NCI-H146 (cell line): Measurements from ENCODE around the gene LRCH4.

ENCODE experiments used
- DNase-seq: peaks from one replicate; lab custom pipeline; 2025; lab: John Stamatoyannopoulos, UW

Gene LRCH4, protein sequence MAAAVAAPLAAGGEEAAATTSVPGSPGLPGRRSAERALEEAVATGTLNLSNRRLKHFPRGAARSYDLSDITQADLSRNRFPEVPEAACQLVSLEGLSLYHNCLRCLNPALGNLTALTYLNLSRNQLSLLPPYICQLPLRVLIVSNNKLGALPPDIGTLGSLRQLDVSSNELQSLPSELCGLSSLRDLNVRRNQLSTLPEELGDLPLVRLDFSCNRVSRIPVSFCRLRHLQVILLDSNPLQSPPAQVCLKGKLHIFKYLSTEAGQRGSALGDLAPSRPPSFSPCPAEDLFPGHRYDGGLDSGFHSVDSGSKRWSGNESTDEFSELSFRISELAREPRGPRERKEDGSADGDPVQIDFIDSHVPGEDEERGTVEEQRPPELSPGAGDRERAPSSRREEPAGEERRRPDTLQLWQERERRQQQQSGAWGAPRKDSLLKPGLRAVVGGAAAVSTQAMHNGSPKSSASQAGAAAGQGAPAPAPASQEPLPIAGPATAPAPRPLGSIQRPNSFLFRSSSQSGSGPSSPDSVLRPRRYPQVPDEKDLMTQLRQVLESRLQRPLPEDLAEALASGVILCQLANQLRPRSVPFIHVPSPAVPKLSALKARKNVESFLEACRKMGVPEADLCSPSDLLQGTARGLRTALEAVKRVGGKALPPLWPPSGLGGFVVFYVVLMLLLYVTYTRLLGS

DNA sequence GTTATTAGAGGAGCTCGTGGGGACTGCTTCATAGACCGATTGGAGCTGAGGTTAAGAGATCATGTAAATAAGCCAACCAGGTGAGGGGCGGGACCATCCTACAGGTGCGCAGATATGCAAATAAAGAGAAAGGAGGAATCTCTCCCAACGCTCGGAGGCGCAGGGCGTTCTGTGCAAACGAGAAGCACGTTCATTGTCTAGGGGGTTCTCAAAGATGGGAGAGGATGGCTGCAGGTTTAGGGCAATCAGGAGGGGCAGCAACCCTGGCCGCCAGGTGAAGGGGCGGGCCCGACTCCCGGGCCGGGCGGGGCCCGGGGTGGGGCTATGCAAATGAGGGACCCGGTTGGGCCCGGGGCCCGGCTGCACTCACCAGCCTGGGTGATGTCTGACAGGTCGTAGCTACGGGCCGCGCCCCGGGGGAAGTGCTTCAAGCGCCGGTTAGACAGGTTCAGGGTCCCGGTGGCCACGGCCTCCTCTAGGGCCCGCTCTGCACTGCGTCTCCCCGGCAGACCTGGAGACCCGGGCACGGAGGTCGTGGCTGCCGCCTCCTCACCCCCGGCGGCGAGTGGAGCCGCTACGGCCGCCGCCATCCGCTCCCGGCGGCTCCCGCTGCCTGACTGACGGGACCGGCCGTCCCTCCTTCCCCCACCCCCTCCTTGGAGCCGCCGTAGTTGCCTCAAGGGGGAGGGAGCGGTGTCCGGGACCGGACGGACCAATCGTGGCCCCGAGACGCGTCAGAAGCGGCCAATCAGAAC, at the start of gene LRCH4:
Gene LRCH4 (minus strand): TSS at position 619 of the 755 bp plus-strand sequence. CDS start 29 bp downstream, at position 590.
- DNase-seq = peak; percentile 69

DNA sequence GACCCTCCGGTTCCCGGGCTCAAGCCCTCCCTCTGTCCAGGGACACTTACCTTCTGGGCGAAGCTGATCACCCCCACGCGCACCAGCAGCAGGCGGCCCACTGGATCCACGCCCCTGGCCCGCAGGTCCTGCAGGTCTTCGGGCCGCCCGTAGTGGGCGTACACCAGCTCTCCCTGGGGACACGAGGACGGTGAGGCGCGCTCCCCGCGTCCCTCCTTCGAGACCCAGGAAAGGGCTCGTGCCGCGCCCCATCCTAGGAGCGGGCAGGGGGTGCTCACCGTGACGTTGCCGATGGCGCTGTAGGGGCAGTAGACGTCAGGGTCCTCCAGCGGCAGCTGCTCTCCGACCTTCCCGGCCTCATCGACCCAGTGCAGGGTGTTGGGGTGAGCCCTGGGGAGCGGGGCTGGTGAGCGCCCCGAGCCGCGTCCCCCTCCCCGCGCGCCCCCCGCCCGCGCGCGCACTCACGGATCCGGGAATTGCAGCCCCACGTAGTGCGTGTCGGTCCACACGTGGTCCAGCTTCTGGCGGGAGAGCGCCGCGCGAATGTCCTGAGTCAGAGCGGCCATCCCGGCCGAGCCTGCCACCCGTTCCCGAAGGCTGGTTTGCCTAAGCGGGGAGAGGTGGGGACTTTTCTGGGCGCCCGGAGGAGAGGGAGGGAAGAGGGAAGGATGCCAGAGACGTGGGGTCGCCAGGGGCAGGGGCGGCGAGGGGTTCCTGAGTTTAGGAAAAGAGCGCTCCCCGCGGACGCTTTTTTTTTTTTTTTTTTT, 47.2 kb upstream of the LRCH4 start:
- peak; percentile 71 for DNase-seq

DNA sequence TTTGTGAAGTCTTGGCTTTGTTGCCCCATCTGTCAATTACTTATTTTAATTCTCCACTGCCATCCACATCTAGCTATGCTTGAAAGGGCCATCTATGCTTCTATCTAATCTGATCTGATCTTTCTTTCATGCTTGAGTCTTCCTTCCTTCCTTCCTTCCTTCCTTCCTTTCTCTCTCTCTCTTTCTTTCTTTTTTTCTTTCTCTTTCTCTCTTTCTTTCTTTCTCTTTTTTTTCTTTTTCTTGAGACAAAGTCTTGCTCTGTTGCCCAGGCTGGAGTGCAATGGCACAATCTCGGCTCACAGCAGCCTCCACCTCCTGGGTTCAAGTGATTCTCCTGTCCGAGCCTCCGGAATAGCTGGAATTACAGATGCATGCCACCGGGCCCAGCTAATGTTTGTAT, 44.1 kb upstream of the LRCH4 start:
- no peak for DNase-seq

DNA sequence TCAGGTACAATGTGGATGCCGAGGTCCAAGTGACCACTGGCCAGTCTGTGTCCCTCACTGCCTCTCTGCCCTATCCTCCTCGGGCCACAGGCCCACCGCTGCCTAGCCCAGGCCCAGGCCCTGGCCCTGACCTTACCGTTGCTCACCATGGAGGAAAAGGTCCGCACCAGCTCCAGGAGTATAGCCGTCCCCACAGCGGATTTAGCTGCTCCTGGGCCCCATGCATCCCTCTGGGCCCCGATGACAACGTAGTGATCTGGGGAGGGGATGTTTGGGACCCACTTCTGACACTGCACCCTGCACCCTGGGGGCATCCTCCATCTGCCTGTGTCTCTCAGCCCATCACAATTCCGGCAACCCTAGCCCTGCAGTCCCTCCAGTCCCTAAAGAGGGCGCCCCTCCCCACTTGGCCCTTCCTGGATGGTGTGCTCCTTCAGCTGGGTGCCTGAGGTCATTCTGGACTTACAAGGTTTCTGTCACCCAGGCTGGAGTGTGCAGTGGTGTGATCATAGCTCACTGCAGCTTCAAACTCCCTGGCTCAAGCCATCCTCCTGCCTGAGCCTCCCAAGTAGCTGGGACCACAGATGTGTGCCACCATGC, 43.3 kb upstream of the LRCH4 start:
- DNase-seq = peak; percentile 6

DNA sequence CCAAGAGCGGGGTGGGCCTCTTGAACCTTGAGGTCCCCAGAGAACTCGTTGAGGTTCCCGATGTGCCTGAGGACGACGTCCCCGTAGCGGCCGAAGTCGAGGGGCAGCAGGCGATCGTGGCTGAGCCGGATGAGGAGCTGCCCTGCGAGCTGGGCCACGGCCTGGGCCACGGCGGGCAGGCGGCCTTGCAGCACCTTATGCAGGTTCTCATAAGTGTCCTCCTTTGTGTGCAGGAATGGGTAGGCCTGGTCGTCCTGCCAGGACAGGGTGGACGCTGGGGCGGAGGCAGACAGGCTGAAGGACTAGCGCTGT, 41.3 kb upstream of the LRCH4 start:
- DNase-seq = no peak

DNA sequence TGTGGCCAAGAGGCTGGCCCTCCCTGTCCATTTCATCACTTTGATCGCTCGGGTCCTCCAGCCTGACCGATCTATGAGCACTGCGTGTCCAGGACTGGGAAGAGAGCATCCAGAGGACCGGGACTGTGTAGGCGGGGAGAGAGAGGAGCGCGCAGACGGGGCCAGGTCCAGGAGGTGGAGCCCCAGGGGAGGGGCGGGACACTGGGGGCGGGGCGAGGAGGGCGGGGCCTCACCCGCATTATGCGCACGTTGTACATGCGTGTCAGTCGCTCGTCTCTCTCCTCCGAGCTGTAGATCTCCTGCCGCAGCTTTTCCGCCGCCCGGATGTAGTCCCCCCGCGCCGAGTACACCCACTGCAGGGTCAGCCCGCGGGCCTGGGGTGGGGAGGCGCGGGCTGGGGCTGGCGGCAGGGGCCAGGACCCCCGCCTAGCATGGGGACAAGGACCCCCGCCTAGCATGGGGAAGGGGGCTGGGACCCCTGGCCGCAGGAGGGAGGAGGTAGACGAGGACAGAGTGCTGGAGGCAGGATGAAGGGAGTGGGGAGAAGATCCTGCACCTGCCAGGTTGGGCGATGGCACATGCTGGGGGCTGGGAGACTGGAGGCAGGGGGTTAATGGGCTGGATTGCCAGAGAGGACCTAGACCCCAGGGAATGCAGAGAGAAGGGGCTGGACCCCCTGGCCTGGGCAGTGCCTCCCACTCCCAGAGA, 40.8 kb upstream of the LRCH4 start:
- peak; percentile 85 for DNase-seq

DNA sequence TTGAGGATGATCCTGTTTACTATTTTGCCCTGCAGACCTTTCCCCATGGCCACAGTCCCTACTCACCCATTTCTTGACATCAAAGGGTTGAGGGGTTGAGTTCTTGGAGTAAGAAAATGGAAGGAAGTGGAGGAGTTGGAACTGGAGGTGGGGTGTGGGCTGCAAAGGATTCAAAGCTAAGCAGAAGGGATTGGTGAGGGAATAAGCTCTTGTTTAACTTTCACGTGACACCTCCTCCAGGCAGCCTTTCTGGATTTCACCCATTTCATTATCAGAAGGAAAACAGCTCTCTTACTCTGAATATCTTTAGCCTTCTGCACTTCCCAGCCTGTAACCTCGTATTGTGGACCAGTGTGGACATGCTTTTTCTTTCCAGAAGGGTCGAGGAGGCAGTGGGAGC, 40.1 kb upstream of the LRCH4 start:
- DNase-seq = no peak

DNA sequence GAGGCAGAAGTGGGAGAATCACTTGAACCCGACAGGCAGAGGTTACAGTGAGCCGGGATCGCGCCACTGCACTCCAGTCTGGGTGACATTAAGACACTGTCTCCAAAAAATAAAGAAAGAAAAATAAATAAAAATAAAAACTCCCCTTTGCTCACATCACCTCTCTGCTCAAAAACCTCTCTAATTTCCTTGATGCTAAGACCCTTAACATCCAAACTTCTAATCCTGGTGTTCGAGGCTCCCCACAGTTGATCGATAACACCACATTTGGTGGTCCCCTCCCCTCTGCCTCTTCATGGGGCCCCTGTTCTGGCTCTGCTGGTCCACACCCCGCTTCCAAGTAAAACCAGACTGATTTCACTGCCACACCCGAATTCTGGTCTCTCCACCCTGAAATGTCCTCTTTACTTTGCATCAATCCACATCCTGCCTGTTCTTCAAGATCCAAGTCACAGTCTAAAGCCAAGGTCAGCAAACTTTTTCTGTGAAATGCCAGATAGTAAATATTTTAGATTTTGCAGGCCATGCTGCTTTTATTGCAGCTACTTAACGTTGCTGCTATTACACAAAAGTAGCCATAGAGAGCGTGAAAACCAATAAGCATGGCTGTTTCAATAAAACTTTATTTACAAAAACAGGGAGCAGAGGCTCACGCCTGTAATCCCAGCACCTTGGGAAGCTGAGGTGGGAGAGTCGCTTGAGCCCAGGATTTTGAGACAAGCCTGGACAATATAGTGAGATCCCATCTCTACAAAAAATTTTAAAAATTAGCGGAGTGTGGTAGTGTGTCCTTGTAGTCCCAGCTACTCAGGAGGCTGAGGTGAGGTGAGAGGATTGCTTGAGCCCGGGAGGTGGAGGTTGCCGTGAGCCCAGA, 38.3 kb upstream of the LRCH4 start:
- no peak for DNase-seq

DNA sequence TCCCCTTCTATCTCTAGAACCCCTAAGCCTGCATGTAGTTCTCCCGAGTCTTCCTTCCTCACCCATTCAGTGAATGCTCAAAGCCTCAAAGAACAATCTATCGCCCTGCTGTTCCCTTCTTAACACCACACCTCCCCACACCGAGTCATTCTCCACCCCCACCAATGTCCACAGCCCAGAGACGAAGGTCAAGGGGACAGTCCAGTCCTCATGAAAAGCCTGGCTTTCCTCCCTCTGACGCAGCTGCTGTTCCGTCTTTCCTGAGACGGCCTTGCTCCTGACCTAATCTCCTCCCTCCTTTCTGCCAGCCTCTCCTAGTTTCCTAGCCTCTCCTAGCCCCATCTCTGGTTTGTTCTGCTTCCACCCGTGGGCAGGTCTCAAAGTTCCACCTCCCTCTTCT, 35.6 kb upstream of the LRCH4 start:
- no peak for DNase-seq

DNA sequence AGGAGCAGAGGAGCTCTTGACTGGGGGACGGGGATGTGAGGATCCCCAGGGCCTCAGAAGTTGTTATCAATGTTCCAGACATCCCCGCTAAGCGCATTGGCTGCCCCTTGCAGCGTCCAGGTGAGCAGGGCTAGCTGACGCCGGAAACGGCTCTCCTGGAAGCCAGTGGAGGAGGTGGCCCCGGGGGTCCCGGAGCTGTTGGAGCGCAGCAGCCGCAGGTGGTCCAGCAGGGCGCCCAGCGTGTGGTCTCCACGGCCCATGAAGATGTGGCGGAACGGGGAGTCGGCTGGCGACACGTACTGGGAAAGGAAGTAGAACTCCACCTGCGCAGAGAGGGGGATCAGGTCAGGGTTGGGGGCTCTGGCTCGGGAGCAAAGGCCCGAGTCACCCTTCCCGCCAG, 34.9 kb upstream of the LRCH4 start:
- peak; percentile 18 for DNase-seq

DNA sequence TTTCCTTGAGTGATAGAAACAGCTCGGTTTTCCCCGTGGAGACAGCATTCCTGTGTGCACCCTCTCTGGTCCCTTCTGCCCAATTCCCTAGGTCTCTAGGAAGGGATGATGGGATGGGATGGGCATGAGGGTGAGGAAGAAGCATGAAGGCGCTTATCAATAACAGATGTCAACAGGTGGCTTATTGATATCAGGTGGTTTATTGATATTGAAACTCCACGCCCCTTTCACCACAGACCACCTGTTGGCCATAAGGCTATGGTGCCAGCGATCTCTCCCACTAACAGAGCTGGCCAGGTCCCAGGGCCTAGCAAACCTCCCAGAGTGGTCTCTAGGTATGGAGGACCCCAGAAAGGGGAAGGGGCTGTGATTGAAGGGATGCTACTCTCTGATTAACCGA, 34.3 kb upstream of the LRCH4 start:
- no peak for DNase-seq

DNA sequence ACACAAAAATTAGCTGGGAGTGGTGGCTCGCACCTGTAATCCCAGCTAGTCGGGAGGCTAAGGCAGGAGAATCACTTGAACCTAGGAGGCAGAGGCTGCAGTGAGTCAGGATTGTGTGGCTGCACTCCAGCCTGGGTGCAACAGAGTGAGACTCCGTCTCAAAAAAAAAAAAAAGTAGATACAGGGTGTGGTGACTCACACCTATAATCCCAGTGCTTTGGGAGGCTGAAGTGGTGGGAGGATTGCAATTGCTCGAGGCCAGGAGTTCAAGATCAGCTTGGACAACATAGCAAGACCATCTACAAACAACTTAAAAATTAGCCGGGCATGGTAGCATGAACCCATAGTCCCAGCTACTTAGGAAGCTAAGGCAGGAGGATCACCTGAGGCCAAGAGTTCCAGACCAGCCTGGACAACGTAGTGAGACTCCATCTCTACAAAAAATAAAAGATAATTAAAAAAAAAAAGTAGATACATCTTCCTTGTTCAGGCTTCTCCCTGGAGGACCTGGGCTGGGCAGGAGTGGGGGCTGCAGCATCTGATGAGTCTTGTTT, 28.5 kb upstream of the LRCH4 start:
- no peak for DNase-seq

DNA sequence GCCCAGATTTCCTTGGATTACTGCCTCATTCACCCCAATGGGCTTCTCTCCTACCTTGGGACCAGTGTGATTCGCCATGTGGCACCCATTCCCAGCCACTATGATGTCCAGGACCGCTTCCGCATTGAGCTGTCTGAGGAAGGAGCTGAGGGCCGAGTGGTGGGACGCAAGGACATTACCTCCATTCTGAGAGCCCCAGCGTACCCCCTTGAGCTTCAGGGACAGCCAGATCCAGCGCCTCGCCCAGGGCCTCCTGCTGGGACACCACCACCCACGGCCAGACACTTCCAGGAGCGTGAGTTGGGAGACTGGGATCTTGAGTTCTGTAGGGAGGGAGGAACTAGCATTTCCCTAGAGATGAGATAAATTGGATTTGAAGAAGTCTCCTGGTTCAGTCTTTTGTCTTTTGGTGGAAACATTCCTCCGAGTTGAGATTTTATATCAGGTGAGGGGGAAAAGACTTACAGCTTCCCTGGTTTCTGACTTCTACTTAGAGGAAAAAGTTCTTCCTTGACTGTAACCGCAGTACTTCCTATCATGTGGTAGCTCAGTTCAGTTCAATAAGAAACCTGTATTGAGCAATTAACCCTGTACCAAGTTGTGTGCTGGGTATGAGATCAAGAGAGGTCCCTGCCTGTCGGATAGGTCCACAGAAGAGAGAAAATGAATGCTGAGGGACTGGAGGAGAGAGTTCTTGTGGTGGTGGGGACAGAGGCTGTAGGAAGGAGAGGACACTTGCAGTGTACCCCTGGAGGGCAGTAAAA, 27.7 kb upstream of the LRCH4 start:
- DNase-seq = no peak

DNA sequence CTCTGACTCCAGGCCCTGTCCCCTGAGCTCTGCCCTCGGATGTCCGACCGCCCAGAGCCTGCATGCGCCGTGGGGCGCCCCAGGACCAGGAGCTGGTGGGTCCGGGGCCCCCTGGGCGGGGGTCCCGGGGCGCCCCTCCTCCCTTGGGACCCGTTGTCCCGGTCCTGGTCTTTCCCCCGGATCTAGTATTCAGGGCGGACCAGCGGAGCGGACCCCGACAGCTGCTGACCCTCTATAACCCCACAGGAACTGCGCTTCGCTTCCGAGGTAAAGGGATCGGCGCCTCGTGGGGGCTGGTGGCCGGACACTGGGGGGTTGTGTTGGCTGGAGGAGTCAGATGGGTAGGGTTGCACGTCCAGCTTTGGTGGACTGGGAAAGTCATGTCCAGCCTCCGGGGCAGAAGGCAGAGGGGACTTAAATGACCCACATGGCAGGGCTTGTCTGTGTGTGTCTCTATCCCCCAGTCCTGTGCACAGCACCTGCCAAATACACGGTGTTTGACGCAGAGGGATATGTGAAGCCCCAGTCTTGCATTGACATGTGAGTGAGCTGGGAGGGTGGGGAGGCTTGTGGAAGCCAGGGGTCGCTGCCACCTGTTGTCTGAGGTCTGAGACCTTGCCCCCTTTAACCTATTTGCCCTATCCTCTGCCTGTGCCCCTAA, 26.9 kb upstream of the LRCH4 start:
- DNase-seq = no peak

DNA sequence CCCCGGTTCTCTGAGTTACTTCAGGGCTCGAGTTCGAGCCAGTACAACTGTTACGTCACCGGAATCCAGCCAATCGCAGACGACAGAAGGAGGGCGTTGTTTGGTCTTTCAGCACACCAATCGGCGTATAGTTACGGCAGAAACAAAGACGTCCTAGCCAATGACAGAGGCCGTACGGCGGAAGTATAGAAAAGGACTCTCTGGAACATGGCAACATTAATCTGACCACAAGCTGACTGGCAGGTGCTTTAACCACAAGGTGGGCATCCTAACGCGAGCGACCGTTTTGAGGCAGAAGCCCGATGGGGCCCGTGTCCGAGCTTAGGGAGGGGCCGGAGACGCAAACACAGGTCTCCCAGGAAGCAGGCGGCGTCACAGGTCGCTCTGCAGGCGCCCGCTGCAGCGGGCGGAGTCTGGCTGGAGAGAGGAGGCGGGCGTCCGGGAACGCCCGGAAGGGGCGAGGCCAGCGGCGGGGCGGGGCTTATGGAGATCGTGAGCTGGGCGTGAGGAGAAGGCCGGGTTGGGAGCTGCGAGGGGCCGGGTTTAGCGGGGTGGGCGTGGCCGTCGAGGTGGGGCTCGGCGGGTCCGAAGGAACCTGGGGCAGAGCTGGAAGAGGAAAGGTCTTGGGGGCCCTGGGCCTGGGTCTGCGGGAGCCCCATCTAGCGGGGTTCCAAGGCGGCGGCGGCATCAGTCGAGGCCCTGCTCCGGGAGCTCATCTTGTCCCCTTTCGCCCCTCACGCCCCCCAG, 26.2 kb upstream of the LRCH4 start, which contains the start of gene MOSPD3:
Gene MOSPD3 (plus strand): TSS at position 558 of the 747 bp plus-strand sequence. CDS start 252 bp downstream, outside the sequence.
- DNase-seq = peak; percentile 99

DNA sequence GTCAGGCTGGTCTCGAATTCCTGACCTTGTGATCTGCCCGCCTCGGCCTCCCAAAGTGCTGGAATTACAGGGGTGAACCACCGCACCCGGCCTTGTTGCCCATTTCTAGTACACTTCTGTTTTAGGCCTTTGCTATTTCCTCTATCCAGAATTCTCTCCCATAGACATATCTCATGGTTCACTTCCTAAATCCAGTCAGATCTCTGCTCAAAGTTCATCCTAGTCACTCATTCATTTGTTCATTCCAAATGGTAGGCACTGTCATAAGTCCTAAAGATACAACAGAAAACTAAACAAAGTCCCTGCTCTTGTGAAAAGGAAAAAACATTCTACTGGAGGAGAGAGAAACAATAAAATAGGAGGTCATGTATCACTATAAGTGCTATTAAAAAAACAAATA, 24.0 kb upstream of the LRCH4 start:
- no peak for DNase-seq

DNA sequence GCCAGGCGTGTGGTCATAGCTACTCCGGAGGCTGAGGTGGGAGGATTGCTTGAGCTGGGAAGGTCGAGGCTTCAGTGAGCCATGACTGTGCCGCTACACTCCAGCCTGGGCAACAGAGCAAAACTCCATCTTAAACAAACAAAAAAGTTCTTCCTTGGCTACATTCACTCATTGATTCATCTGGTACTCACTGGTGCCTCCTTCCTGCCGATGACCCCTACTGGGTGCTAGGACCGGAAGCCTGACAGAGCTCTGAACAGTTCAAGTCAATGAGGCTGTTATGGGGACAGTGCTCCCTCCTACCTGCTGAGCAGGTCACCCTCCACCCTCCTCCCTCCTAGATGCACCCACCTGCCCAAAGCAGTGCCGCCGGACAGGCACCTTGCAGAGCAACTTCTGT, 21.2 kb upstream of the LRCH4 start:
- no peak for DNase-seq

DNA sequence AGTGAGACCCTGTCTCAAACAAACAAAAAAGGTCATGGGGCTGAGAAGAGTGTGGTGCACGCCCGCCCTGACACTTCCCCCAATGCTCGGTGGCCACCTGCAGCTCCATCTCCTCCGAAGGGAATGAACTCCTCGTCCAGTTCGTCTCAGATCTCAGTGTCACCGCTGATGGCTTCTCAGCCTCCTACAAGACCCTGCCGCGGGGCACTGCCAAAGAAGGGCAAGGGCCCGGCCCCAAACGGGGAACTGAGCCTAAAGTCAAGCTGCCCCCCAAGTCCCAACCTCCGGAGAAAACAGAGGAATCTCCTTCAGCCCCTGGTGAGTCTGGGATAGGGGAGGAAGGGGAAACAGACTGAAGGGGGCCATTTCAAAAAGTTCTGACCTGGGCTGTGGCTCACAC, 20.4 kb upstream of the LRCH4 start:
- no peak for DNase-seq
